NB4 (cell line): ENCODE data around the gene AP2B1.

Experiments
- DNase-seq: peaks from one replicate; pipeline ENCODE4 v3.0.0; 2010; ENCODE audit warnings: low read depth
- H3K4me3 ChIP-seq: one replicate; pipeline ENCODE4 v1.5.1; 2011; ENCODE audit warnings: mild to moderate bottlenecking, low read depth, low read length, moderate library complexity
- MYC ChIP-seq: IDR thresholded peaks from 2 replicates; pipeline ENCODE4 v1.6.1; 2011; ENCODE audit warnings: low read depth, low read length
- POLR2A ChIP-seq: IDR thresholded peaks from 2 replicates; pipeline ENCODE4 v1.6.1; 2011; ENCODE audit warnings: mild to moderate bottlenecking; ENCODE audit not compliant: insufficient read length; ENCODE audit errors: extremely low read depth
- TF ChIP-seq, protein P1 (sequence below): IDR thresholded peaks from one replicate; pipeline ENCODE4 v1.5.1; 2012; ENCODE audit warnings: low read depth, low read length
- TF ChIP-seq, protein P2 (sequence below): IDR thresholded peaks from 2 replicates; pipeline ENCODE4 v1.6.1; 2011; ENCODE audit warnings: low read depth, low read length

Gene AP2B1

DNA sequence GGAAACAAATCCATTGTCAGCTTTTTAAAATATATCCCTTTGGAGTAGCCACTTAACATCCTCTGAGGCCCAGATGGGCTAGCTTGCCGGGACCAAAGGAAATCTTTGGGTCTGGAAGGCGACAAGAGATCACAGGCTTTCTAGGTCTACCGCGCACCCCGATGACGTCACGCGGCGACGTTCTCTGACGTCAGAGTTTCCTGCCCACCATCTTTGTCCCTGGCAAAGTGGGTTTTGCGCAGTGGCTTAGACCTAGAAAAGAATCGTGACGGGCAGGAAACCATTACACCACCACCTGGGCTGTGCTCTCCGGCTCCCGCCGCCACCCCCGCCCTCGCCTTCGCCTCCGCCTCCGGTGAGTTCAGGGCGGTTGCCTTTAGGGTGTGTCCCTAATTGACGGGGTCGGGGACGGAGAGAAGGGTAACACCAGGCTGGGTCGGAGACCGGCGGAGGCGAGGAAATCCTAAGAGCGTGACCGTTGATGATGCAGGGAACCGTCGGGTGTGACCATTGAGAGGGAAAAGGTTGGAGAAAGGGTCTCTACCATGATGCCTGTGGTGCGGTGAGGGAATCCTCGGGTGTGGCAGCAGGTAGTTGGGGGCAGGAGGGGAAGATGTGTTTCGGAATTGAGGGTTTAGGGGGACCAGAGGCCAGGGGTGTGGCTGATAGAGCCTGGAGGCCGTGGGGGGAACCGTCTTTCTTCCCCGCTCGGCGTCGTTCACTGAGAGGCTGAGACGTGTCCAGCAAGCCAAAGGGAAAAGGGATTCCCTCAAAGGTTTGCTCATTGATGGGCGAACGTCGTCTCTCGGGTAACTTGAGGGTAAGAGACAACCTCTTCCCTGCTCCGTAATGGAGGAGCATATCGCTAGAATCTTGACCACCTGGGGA is at the start of gene AP2B1:
AP2B1 (plus strand) TSS at position 249 of the 888 bp plus-strand sequence. CDS start 6,709 bp downstream, outside the sequence.
- peak; percentile 98 for DNase-seq
- peak within 1 kb of the TSS; percentile 99 for H3K4me3 ChIP-seq
- TF ChIP-seq MYC = peak; percentile 73
- TF ChIP-seq, protein P1, sequence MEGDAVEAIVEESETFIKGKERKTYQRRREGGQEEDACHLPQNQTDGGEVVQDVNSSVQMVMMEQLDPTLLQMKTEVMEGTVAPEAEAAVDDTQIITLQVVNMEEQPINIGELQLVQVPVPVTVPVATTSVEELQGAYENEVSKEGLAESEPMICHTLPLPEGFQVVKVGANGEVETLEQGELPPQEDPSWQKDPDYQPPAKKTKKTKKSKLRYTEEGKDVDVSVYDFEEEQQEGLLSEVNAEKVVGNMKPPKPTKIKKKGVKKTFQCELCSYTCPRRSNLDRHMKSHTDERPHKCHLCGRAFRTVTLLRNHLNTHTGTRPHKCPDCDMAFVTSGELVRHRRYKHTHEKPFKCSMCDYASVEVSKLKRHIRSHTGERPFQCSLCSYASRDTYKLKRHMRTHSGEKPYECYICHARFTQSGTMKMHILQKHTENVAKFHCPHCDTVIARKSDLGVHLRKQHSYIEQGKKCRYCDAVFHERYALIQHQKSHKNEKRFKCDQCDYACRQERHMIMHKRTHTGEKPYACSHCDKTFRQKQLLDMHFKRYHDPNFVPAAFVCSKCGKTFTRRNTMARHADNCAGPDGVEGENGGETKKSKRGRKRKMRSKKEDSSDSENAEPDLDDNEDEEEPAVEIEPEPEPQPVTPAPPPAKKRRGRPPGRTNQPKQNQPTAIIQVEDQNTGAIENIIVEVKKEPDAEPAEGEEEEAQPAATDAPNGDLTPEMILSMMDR = no peak
- TF ChIP-seq, protein P2, sequence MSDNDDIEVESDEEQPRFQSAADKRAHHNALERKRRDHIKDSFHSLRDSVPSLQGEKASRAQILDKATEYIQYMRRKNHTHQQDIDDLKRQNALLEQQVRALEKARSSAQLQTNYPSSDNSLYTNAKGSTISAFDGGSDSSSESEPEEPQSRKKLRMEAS = peak; percentile 70
- peak; percentile 73 for TF ChIP-seq POLR2A

DNA sequence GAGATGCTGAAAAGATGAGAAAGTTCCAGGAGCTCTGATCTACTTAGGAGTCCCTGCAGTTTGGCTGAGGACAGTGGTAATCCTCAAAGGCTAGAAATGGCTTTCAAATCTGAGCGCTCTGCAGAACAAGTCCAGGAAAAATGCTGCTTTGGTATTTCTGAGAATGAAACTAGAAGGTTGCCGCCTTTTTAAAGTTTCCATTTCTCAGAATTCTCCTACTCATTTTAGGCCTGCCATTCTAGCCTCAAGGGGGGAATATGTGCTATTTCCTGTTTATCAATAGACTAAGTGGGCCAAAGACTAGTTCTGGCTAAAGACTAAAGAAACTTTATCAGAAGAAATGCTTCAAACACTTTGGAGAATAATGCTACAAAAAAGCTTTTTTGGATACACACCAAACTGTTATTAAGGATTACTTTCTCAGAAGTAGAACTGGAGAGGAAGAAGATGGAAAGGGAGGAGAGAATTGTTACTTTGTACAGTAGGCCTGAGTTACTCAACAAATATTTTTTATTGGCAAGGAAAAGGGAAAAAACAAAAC is 49.5 kb upstream of the AP2B1 start, which contains the start of gene SLFN12L:
SLFN12L (minus strand) TSS at position 78 of the 541 bp plus-strand sequence. CDS start 15,314 bp downstream, outside the sequence.
- H3K4me3 ChIP-seq = no peak within 1 kb of the TSS
- TF ChIP-seq, protein P2 = no peak
- TF ChIP-seq MYC (no peak), POLR2A (no peak)
- TF ChIP-seq, protein P1 = no peak

DNA sequence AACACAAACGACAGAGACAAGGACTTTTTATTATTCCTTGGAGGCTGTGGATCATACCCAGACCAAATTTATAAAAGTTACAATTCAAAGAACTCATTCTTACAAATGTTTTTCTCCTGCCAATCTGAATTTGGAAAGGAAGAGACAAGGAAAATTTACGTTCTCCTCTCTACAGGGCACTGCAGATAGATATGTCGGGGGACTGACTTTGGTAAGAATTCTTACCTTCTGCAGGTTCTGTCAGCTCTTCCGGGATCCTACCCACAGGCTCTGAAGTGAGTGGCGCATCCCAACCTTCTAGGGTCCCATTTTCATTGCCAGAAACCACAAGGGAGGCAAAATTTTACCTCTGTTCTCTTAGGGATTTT is 47.5 kb upstream of the AP2B1 start:
- TF ChIP-seq POLR2A (no peak), MYC (no peak)
- TF ChIP-seq, protein P1 = no peak
- TF ChIP-seq, protein P2 = no peak
- no peak overlapping the region for H3K4me3 ChIP-seq
- DNase-seq = no peak

More for the DNA sequence above, 49.5 kb upstream of the AP2B1 start, which contains the start of gene SLFN12L:
- DNase-seq = no peak

DNA sequence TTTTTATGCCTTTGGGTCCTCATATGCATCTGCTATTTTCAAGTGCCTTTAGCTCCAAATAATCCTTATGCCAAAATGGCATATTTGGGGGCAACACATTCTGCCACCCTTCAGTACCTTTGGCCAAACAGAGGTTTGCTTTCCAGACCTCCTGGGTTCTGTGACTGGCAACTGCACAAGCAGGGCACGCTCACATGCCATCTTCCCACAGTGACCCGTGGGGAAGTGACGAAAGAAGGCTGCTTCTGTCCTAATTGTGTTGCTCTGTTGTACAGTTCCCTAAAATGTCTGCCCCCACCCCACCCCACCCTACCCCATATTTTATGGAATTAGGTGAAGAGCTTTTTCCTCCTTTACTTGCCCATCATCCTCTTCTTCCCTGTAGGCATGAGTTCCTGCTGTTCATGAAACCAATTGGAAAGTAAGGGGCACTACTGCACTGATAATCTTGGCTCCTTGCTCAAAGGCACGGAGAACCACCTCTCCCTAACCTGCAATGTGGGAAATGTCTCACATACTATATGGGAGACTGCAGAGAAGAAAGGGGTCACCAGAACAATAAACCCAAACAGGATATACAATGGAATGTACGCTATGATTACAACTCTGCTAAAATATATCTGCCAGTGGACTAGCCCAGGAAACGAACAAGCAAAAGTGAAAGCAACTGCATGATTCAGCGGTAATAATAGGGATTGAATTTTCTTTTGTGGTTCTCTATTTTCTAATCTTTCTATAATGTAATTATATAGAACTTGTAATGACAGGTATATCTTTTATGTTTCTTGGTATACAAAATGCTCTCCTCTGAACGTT is 46.3 kb upstream of the AP2B1 start:
- TF ChIP-seq POLR2A (no peak), MYC (no peak)
- TF ChIP-seq, protein P2 = no peak; the same call in 1 of the 2 replicates
- TF ChIP-seq, protein P1 = no peak
- DNase-seq = peak; percentile 82
- H3K4me3 ChIP-seq = peak overlapping the region; percentile 67

DNA sequence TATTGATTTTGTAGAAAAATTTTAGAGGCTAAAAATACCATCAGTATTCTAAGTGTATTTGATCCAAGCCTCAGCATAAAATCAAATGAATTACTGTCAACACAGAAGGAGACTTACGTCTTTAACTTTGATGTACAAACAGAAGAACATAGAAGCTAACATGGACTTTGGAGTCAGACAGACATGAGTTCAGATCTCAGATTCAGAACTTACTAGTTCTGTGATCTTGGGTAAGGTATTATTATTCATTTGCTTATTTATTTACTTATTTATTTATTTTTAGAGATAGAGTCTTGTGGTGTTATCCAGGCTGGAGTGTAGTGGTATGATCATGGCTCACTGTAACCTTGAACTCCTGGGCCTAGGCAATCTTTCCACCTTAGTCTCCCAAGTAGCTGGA is 45.7 kb upstream of the AP2B1 start:
- TF ChIP-seq, protein P2 = no peak
- TF ChIP-seq POLR2A (no peak), MYC (no peak)
- TF ChIP-seq, protein P1 = no peak
- H3K4me3 ChIP-seq = peak overlapping the region; percentile 67

More for the DNA sequence above, 45.7 kb upstream of the AP2B1 start:
- DNase-seq = no peak
